ENCODE results near the gene PCSK4. TPM values are rescaled to one million over a fixed set of nuclear protein-coding genes. Genes with fewer than 3 reads are reported as not detected.
A peak's percentile ranks its signal among the peaks of the same experiment; 100 is the strongest.

PCSK4 gene
- total and polyA plus RNA-seq, 2 of the 13 experiments (the other 11 are each of a cell fraction or from before 2014, with no cell fraction given): 2.0 to 2.7 TPM

GRCh38 chr19:1512671-1513498, 22.7 kb upstream of the PCSK4 start, which contains the start of gene ADAMTSL5 (continued):
- TF ChIP-seq AHDC1 (CRISPR knock-in tag; IDR thresholded peaks at IDR 0.05; ENCODE audit: borderline replicate concordance): no peak
- TF ChIP-seq POGK (CRISPR knock-in tag; conservative IDR thresholded peaks at IDR 0.05): peak; percentile 59; the same call in 1 of the 2 replicates
- TF ChIP-seq POLR2A (IDR thresholded peaks at IDR 0.05; ENCODE audit: insufficient read depth in 1 of 2, low read depth in 2 of 2, low read length in 2 of 2): 0 out of 4 replicates have a peak, but pooled peaks of 1 of the 2 experiments have one; percentile 34
- no peak for TF ChIP-seq RBM22 (optimal IDR thresholded peaks at IDR 0.05; ENCODE audit: low read length)

All from HepG2 (cell line).